OCI-LY3 (cell line): ENCODE data around the gene HDAC4.

Experiments used
- CTCF ChIP-seq: fragments of 200-600, 300-600 bp; sonication (generic); IDR thresholded peaks from 2 replicates; pipeline ENCODE4 v1.5.1; 2014; ENCODE audit warnings: antibody characterized with exemption, low read length, low read depth
- EZH2phosphoT487 ChIP-seq: fragments of 200-600 bp; shearing (Covaris generic); IDR thresholded peaks from 2 replicates; pipeline ENCODE4 v1.6.1; 2018; ENCODE audit warnings: antibody characterized with exemption, mixed run types, low read depth

- no peak for TF ChIP-seq CTCF
- TF ChIP-seq EZH2phosphoT487: no peak
Observed at GRCh38 chr2:239292531-239292930, 108.3 kb downstream of the HDAC4 start.
